ENCODE data around the gene LHX6. TPM values are rescaled to one million over a fixed set of nuclear protein-coding genes. Genes with fewer than 3 reads are reported as not detected.

LHX6 gene
- polyA plus RNA-seq, 1 donor = 1.1 TPM

GRCh38 chr9:122236681-122237080 is 7.9 kb upstream of the LHX6 start:
- WGBS (ENCODE audit: insufficient coverage, low lambda C conversion rate) = no CpG with 5 or more reads among the region's 10 CpGs
- Histone ChIP-seq H3K4me3 (ENCODE audit: low read length) (no peak overlapping the region), H3K36me3 (ENCODE audit: control insufficient read depth, insufficient read depth, low read length) (peaks cover 9% of the 10 kb centered on the region), H3K27ac (ENCODE audit: low read length) (no peak overlapping the region), H3K27me3 (ENCODE audit: control insufficient read depth, insufficient read depth, low read length) (peaks cover 28% of the 10 kb centered on the region), H3K4me1 (ENCODE audit: control insufficient read depth, insufficient read depth, low read length) (no peaks in the 10 kb centered on the region), H3K9me3 (ENCODE audit: control insufficient read depth, low read depth, low read length) (no peaks in the 10 kb centered on the region)
- DNase-seq = no peak

DNA sequence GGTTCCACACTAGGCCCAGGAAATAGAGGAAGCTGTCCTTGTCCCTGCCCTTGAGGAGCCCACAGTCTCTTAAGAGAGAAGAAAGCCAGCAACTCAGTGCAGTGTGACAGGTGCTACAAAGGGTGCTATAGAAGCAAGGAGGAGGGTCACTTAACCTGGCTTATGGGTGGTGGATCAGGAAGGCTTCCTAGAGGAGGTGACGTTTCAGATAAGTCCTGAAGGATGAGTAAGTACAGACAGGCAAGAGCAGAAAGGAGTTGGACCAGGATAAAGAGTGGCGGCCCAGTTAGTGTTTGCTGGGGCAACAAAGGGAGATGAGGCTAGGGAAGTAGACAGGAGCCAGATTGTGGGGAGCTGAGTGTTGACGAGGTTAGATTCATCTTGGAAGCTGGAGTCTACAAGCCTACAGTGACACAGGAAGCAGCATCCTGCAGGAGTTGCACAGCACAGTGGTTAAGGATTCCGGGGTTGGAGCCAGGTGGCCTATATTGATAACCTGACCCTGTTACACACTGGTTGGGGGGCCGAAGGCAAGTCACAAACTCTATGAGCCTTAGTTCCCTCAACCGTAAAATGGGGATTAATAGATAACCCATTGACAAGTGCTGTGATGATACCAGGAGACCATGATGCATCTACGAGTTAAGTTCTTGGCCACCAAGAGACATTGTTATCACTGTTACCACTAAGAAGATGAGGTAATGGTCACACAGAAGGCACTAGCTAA is 5.4 kb upstream of the LHX6 start:
- DNase-seq = no peak
- Histone ChIP-seq H3K27ac (ENCODE audit: low read length) (no peak overlapping the region), H3K4me1 (ENCODE audit: control insufficient read depth, insufficient read depth, low read length) (no peaks in the 10 kb centered on the region), H3K27me3 (ENCODE audit: control insufficient read depth, insufficient read depth, low read length) (peaks cover 53% of the 10 kb centered on the region), H3K4me3 (ENCODE audit: low read length) (no peak overlapping the region), H3K36me3 (ENCODE audit: control insufficient read depth, insufficient read depth, low read length) (no peaks in the 10 kb centered on the region), H3K9me3 (ENCODE audit: control insufficient read depth, low read depth, low read length) (no peaks in the 10 kb centered on the region)
- WGBS (ENCODE audit: insufficient coverage, low lambda C conversion rate) = 70% methylated on average over 2 of the region's 7 CpGs

DNA sequence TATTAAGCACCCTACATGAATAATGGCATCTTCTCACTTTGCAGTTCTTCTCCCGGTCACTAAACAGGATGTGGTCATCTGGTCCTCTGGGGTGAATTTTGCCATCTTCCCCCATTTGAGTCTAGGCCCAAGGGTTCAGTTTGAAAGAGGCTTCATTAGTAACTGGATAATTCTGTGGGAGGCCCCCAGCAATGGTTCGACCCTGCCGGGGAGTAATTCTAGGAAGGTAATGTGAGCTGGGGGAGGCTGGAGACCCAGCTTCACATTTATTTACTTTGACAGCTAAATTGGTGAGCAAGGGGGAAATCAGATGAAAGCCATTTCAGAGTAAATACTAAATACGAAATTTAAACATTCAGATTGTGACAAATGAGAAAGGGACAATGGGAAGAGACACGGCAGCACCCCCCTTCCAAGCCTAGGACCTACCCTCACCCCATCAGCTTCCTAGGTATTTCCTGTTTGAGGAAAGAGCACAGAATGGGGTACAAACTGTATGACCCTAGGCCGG is 4.1 kb upstream of the LHX6 start:
- DNase-seq = no peak
- Histone ChIP-seq H3K4me1 (ENCODE audit: control insufficient read depth, insufficient read depth, low read length) (no peaks in the 10 kb centered on the region), H3K36me3 (ENCODE audit: control insufficient read depth, insufficient read depth, low read length) (no peaks in the 10 kb centered on the region), H3K27me3 (ENCODE audit: control insufficient read depth, insufficient read depth, low read length) (peaks cover 65% of the 10 kb centered on the region), H3K9me3 (ENCODE audit: control insufficient read depth, low read depth, low read length) (peaks cover 4% of the 10 kb centered on the region), H3K27ac (ENCODE audit: low read length) (no peak overlapping the region), H3K4me3 (ENCODE audit: low read length) (no peak overlapping the region)
- WGBS (ENCODE audit: insufficient coverage, low lambda C conversion rate) = 33% methylated on average over 1 of the region's 6 CpGs

- no peak for DNase-seq
- H3K27me3 ChIP-seq (ENCODE audit: control insufficient read depth, insufficient read depth, low read length) = peaks cover 92% of the 10 kb centered on the region
- H3K36me3 ChIP-seq (ENCODE audit: control insufficient read depth, insufficient read depth, low read length) = no peaks in the 10 kb centered on the region
- no peak overlapping the region for H3K27ac ChIP-seq (ENCODE audit: low read length)
- peaks cover 17% of the 10 kb centered on the region for H3K9me3 ChIP-seq (ENCODE audit: control insufficient read depth, low read depth, low read length)
- peaks cover 4% of the 10 kb centered on the region for H3K4me1 ChIP-seq (ENCODE audit: control insufficient read depth, insufficient read depth, low read length)
- no peak overlapping the region for H3K4me3 ChIP-seq (ENCODE audit: low read length)
- WGBS (ENCODE audit: insufficient coverage, low lambda C conversion rate) = no CpG with 5 or more reads among the region's 4 CpGs
Observed at GRCh38 chr9:122229485-122229837, 704 bp upstream of the LHX6 start.

- H3K36me3 ChIP-seq (ENCODE audit: control insufficient read depth, insufficient read depth, low read length) = no peaks in the 10 kb centered on the region
- no peak overlapping the region for H3K4me3 ChIP-seq (ENCODE audit: low read length)
- H3K4me1 ChIP-seq (ENCODE audit: control insufficient read depth, insufficient read depth, low read length) = peaks cover 4% of the 10 kb centered on the region
- no peak overlapping the region for H3K27ac ChIP-seq (ENCODE audit: low read length)
- WGBS (ENCODE audit: insufficient coverage, low lambda C conversion rate) = 5% methylated on average over 4 of the region's 38 CpGs
- H3K9me3 ChIP-seq (ENCODE audit: control insufficient read depth, low read depth, low read length) = peaks cover 17% of the 10 kb centered on the region
- DNase-seq = peak in 1 of 2 donors; percentile 34
- peaks cover 98% of the 10 kb centered on the region for H3K27me3 ChIP-seq (ENCODE audit: control insufficient read depth, insufficient read depth, low read length)
Observed at GRCh38 chr9:122228191-122228567, 578 bp downstream of the LHX6 start.

- Histone ChIP-seq H3K27me3 (ENCODE audit: control insufficient read depth, insufficient read depth, low read length) (peaks cover 98% of the 10 kb centered on the region), H3K4me3 (ENCODE audit: low read length) (no peak overlapping the region), H3K9me3 (ENCODE audit: control insufficient read depth, low read depth, low read length) (peaks cover 17% of the 10 kb centered on the region), H3K27ac (ENCODE audit: low read length) (no peak overlapping the region), H3K4me1 (ENCODE audit: control insufficient read depth, insufficient read depth, low read length) (peaks cover 4% of the 10 kb centered on the region), H3K36me3 (ENCODE audit: control insufficient read depth, insufficient read depth, low read length) (no peaks in the 10 kb centered on the region)
- DNase-seq = no peak
- no CpG with 5 or more reads among the region's 10 CpGs for WGBS (ENCODE audit: insufficient coverage, low lambda C conversion rate)
Observed at GRCh38 chr9:122227575-122227900, 1.2 kb downstream of the LHX6 start.

GRCh38 chr9:122226758-122227574 is 1.8 kb downstream of the LHX6 start:
- H3K9me3 ChIP-seq (ENCODE audit: control insufficient read depth, low read depth, low read length) = peaks cover 17% of the 10 kb centered on the region
- no peak for DNase-seq
- peaks cover 98% of the 10 kb centered on the region for H3K27me3 ChIP-seq (ENCODE audit: control insufficient read depth, insufficient read depth, low read length)
- no peak overlapping the region for H3K27ac ChIP-seq (ENCODE audit: low read length)
- WGBS (ENCODE audit: insufficient coverage, low lambda C conversion rate) = no CpG with 5 or more reads among the region's 59 CpGs
- H3K4me3 ChIP-seq (ENCODE audit: low read length) = no peak overlapping the region
- H3K36me3 ChIP-seq (ENCODE audit: control insufficient read depth, insufficient read depth, low read length) = no peaks in the 10 kb centered on the region
- H3K4me1 ChIP-seq (ENCODE audit: control insufficient read depth, insufficient read depth, low read length) = peaks cover 4% of the 10 kb centered on the region

- H3K4me1 ChIP-seq (ENCODE audit: control insufficient read depth, insufficient read depth, low read length) = peaks cover 7% of the 10 kb centered on the region
- no peak overlapping the region for H3K27ac ChIP-seq (ENCODE audit: low read length)
- peaks cover 19% of the 10 kb centered on the region for H3K9me3 ChIP-seq (ENCODE audit: control insufficient read depth, low read depth, low read length)
- H3K27me3 ChIP-seq (ENCODE audit: control insufficient read depth, insufficient read depth, low read length) = peaks cover 98% of the 10 kb centered on the region
- peak in 1 of 2 donors; percentile 41 for DNase-seq
- H3K36me3 ChIP-seq (ENCODE audit: control insufficient read depth, insufficient read depth, low read length) = no peaks in the 10 kb centered on the region
- WGBS (ENCODE audit: insufficient coverage, low lambda C conversion rate) = no CpG with 5 or more reads among the region's 51 CpGs
- H3K4me3 ChIP-seq (ENCODE audit: low read length) = no peak overlapping the region
Observed at GRCh38 chr9:122226142-122226757, 2.5 kb downstream of the LHX6 start.

DNA sequence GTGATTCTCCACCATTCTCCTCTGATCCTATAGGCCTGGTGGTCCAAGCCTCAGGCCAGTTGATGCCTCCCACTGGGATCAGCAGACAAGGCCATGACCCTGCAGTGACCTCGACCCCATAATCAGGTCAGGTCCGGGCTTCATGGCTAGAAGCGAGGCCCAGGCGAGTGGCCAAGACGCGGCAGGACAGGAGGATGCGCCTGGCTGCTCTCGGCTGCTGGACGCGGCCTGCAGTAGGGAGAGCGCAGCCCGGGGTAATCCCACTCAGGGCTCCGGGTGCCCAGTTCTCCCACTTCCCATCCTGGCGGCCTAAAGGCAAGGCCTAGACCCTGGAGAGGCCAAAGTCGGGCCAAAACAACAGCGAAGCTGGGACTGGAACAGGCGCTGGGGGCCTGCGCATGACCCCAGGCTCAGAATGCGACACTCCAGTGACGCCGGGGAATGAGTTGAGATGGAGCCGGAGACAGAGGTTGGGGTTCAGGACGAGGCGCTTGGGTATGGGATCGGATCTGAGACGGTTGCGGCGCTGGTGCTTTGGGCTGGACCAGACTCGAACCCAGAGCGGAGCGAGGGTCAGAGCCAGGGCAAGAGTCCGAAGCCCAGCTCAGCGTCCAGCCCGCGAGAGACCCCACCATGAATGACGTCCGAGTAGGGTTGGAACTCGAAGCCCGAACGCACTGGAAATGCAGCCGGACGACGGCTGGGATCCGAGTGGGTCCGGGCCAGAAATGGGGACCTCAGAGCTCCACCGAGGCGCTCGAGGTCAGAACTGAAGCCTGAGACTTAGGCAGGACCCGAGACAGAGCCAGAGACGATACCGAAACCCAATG is 3.2 kb downstream of the LHX6 start:
- no peak overlapping the region for H3K27ac ChIP-seq (ENCODE audit: low read length)
- H3K36me3 ChIP-seq (ENCODE audit: control insufficient read depth, insufficient read depth, low read length) = no peaks in the 10 kb centered on the region
- 30% methylated on average over 2 of the region's 51 CpGs for WGBS (ENCODE audit: insufficient coverage, low lambda C conversion rate)
- H3K27me3 ChIP-seq (ENCODE audit: control insufficient read depth, insufficient read depth, low read length) = peaks cover 98% of the 10 kb centered on the region
- DNase-seq = no peak
- H3K9me3 ChIP-seq (ENCODE audit: control insufficient read depth, low read depth, low read length) = peaks cover 21% of the 10 kb centered on the region
- H3K4me3 ChIP-seq (ENCODE audit: low read length) = no peak overlapping the region
- H3K4me1 ChIP-seq (ENCODE audit: control insufficient read depth, insufficient read depth, low read length) = peaks cover 10% of the 10 kb centered on the region

DNA sequence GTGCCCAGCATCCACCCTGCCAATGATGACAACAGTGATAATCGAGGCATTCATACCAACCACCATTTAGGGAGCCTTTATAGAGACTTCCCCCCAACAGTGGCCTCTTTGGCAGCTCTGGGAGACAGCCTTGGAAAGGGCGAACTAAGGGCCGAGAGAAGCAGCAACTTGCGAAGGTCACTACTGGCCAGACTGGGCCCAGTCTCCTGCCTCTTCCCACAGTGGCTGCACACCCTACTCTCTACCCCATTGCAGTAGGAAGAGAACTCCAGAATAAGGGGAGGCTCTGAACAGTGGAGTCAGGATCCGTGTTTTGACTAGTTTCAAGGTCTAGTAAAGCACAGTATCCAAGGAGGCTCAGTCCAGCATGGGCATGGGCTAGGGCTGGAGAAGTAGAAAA is 5.3 kb downstream of the LHX6 start:
- Histone ChIP-seq H3K4me3 (ENCODE audit: low read length) (no peak overlapping the region), H3K4me1 (ENCODE audit: control insufficient read depth, insufficient read depth, low read length) (peaks cover 18% of the 10 kb centered on the region), H3K36me3 (ENCODE audit: control insufficient read depth, insufficient read depth, low read length) (no peaks in the 10 kb centered on the region), H3K27ac (ENCODE audit: low read length) (no peak overlapping the region), H3K9me3 (ENCODE audit: control insufficient read depth, low read depth, low read length) (peaks cover 28% of the 10 kb centered on the region), H3K27me3 (ENCODE audit: control insufficient read depth, insufficient read depth, low read length) (peaks cover 99% of the 10 kb centered on the region)
- DNase-seq = no peak
- no CpG with 5 or more reads among the region's 5 CpGs for WGBS (ENCODE audit: insufficient coverage, low lambda C conversion rate)
